ENCODE results near the gene HECTD1.
"Not testable (repeated sequence)": the region's sequence is repeated elsewhere in the genome, so short reads cannot be mapped to it uniquely, and the experiment has no call there.

HECTD1 gene

DNA sequence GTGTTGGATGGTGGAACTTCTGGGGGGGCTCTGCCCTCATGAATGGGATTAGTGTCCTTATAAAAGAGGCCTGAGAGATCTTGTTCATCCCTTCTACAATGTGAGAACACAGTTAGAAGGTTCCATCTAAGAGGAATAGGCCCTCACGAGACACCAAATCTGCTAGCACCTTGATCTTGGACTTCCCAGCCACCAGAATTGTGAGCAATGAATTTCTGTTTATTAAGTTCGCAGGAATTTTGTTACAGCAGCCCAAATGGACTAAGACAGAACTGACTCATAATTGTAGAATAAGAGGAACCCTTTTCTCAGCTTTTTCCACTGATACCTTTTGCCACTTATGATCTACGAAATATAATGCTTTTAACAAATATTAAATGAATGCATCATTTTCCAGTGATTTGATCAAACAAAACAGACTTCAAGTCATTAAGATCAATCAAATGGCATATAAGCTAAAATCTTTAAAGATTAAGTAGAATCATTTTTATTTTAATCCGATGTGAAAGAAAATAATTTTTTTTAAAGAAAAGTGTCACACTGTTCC is 68.2 kb downstream of the HECTD1 start:
- DNase-seq: no peak

DNA sequence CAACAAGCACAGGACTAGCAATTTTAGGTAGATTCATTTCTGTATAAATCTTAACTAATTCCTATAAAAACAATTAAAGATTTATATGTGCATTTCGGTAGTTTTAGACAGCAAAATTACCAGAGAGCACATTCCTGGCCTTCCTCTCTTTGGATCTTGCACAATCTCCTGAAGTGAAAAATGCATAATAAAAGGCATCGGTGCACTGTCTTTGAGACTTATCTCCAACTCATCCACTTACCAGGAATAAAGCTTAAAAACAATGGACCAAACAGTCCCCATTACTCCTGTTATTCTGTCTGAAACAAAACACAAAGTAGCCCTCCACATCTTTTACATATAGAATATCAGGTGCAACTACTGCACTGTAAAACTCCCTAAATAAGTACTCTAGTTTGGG is 69.3 kb downstream of the HECTD1 start:
- no peak for DNase-seq

DNA sequence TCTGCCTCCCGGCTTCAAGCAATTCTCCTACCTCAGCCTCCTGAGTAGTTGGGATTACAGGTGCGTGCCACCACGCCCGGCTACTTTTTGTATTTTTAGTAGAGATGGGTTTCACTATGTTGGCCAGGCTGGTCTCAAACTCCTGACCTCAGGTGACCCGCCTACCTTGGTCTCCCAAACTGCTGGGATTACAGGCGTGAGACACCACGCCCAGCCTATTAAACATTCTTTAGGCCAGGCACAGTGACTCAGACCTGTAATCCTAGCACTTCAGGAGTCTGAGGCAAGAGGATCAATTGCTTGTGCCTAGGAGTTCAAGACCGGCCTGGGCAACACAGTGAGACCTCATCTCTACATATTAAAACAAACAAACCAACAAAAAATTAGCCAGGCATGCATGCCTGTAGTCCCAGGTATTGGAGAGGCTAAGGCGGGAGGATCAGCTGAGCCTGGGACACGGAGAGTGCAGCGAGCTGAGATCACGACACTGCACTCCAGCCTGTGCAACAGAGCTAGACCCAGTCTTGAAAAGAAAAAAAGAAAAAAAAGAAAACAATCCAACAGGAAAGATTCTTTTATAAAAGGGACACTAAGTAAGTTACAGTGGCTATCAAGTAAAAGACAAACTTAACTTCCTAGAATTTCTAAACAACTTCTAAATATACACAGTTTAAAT is 70.2 kb downstream of the HECTD1 start:
- no peak for DNase-seq

DNA sequence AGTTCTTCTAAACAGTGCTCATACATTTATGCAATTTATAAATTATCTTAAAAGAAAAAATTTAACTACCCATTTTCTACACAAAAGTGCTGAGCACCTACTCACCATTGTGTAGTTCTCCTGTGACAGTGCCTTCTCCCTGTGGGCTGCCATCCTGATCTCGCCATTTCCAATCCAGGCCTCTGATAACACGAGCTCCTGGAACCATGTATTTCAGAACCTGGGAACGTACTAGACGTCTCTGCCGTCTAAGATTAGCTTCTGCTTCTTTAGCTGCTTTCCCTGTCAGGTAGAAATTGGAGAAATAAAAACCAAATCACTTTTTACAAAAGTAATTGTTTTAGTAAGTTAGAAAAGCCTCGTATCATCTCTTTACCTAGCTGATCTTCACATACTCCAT is 74.5 kb downstream of the HECTD1 start:
- DNase-seq: no peak

DNA sequence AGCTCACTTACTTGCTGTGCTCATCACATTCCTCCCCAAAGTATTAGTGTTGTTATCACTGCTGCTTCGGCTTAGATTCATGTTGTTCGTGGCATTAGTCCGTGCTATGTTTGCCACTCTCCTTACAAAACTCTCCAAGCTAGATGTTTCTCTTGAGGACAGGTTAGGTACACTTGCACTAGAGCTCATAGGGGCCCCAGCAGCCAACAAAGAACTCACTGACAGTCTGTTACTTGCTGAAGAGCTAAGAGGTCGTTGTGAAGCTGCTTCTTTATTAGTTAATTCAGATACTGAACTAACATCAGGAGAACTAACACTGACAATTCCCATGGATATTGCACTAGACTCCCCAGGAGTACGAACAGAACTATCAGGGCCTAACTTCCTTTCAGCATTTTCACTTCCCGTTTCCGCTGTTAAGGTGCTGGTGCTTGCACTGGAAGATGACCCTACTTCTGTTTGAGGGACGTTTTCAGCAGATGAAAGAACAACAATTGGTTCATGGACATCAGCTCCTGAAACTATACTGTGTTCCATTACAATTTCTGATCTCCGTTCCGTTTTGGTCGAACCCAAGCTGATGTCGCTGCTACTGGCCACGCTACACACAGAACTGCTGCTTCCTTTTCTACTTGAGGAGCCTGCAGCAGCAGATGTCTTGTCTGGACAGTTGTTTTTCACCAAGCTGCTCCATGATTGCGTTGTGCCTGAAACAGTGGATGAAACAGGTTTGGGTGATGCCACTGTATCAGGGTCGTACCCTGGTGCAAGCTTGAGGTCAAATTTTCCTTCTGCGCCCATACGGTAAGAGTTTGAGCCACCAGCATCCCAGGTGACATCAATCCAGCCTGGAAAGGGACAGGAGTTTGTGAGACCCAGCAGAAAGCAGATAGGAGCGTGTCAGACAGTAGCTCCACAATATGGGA is 78.7 kb downstream of the HECTD1 start:
- DNase-seq: no peak

DNA sequence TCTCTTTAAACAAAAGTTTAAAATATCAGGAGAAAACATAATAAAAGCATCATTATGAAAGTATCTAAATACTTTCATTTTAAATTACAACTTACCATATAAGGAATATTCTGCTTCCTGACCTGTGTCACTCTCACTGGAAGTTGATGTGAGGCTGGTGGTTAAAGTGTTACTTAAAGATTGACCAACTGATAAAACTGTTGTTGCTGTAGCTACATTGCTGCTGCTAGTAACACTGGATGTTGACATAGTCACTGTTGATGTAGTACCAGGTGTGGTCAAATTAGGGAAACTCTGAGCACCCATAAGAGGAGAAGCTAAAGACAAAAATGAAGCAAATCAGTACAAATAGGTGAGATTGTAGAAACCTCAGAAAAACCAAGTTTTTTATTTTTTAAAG is 79.9 kb downstream of the HECTD1 start:
- DNase-seq: no peak

DNA sequence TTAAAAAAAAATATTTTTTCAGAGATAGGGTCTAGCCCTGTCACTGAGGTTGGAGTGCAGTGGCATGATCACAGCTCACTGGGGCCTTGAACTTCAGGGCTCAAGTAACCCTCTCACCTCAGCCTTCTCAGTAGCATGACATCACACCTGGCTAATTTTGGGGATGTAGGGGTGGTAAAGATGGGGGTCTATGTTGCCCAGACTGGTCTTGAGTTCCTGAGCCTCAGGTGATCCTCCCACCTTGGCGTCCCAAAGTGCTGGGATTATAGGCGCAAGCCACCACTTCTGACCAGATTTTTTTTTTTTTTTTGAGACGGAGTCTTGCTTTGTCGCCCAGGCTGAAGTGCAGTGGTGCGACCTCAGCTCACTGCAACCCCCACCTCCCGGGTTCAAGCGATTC is 80.9 kb downstream of the HECTD1 start:
- no peak for DNase-seq

DNA sequence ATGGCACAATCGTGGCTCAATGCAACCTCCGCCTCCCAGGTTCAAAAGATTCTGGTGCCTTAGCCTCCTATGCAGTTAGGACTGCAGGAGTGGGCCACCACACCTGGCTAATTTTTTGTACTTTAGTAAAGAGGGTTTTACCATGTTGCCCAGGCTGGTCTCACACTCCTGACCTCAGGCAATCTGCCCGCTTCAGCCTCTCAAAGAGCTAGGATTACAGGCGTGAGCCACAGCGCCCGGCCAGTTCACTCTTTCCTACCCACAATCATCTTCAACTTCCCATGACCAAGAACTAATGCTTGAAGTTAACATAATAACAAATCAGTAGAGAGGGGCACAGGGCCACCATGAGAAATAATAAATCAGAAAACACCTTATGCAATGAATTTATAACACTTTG is 82.4 kb downstream of the HECTD1 start:
- DNase-seq: no peak

DNA sequence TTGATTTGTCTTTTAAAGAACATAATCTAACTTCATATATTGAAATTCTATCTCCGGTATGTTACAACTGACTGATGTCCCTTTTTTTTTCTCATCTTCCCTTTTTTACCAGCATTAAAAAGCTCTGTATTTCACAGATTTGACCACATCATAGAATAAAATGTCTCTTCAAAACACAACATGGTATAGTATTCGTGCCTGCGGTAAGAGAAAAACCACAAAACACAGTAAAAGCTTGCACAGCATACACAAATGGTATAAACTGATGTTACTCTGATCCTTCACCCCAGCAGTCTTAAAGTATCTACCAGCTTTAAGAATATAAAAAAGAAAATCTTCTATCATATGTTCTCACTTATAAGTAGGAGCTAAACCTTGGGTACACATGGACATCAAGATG is 83.4 kb downstream of the HECTD1 start:
- DNase-seq: no peak

DNA sequence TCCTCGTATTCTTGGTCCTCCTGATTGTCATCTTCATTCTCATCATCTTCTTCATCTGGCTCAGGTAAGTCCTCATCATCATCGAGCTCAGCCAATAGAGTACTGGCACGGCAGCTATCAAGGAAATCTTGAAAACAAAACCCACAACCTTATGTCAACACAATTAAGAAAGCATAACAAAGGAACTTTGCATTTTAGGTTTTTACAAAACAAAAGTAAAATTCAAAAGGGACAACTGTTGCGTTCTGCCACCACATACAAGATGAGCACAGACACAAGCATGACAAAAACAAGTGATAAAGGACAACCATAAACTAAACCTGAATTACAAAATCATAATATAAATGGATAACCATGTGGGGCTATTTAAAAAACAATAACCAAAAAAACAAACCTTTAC is 84.7 kb downstream of the HECTD1 start:
- no peak for DNase-seq

DNA sequence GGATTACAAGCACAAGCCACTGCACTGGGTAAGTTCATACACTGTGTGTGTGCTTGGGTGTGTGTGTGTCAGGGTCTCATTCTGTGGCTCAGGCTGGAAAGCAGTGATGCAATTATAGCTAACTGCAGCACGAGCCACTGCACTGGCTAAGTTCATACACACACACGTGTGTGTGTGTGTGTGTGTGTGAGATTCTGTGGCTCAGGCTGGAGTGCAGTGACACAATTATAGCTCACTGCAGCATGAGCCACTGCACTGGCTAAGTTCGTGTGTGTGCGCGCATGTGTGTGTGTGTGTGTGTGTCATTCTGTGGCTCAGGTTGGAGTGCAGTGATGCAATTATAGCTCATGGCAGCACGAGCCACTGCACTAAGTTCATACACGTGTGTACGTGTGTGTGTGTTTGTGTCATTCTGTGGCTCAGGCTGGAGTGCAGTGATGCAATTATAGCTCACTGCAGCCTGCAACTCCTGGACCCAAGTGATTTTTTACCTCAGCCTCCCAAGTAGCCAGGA is 85.4 kb downstream of the HECTD1 start:
- no peak for DNase-seq

DNA sequence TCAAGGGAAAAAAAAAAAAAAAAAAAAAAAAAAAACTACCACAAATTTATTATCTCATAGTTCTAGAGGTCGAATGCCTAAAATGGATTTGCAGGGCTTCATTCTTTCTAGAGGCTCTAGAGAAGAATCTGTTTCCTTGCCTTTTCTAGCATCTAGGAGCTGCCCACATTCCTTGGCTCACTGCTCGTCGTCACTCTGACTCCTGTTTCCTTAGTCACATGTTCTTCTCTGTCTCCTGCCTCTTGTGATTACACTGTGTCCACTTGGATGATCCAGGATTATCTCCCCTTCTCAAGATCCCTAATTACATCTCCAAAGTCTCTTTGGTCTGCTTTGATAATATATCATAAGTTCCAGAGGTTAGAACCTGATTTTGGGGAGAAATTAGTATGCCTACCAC is 88.7 kb downstream of the HECTD1 start:
- DNase-seq: no peak

DNA sequence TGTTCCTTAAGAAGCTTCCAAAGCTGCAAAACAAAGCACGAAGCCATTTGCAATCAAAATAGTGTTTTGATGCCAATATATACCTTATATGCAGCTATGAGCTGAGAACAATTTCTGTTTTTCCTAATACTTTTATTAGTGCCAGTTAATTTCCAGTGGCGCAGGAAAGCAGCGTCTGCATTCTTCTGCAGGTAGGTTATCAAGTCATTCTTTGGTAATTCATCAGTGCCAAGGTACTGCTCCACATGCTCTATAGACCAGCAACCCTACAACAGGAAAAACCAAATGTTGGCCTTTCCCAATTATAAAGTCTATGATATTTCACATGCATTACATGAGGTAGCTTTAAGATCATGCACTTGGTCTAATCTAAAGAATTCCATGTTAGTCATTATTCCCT is 93.8 kb downstream of the HECTD1 start:
- no peak for DNase-seq

DNA sequence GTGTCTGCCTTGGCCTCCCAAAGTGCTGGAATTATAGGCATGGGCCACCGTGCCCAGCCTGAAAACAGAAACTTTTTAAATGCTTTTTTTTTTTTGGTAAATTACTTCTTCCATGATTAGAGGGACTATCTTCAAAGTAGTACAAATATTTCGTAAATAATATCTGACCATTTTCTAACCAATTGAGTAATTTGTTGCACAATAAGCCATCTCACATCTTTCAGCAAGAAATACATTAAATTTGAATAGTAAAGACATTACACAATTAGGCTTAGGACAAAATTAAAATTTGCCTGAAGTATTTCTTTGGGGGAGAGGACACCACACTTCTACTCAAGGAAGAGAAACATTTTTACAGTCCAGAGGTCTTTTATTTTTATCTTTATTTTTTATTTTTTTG is 96.7 kb downstream of the HECTD1 start:
- DNase-seq: no peak

DNA sequence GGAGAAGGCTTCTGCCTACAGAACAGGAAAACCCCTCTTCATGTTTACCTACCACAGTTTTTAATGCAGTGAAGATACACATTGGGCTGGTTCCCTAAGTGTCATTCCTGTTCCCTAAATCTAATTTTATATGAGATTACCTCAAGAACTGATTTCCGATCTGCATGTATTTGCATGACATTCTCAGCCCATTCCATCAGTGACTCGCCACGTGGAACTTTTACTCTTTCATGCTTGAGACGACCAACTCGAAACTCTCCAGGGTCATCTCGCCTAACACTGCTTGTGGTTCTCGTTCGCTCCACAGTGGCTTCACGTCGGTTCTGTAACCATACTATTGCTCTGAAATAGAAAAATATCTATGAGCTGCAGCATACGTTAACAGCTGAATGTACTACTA is 98.3 kb downstream of the HECTD1 start:
- DNase-seq: no peak

DNA sequence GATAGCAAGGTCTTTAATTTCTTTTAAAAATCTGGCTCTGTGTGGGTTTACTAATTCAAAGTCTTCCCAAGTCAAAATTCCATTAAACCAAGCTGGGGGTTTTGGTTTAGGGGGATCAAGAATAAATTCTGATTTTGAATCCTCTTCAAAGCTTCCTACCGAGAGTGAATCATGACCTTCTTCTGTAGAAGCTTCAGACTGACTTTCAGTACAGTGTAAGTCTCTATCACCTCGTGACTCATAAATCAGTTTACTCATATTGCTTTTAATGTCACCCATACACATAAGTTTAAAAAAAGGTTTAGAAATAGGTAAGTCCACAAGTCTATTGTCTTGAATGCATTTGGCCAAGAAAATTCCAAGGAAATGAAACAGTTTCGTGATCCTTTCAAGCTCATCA is 100.8 kb downstream of the HECTD1 start:
- DNase-seq: no peak

DNA sequence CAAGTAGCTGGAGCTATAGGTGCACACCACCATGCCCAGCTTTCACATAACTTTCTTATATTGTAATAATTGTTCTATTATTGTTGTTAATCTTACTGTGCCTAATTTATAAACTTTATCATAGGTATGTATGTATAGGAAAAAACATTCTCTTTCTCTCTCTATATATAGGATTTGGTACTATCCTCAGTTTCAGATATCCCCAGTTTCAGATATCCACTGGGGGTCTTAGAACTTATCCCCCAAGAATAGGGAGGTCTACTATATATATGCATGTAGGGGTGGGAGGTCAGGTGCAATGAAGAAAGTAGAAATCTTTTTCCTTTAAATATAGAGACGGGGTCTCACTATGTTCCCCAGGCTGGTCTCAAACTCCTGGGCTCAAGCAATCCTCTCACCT is 110.5 kb downstream of the HECTD1 start:
- no peak for DNase-seq

DNA sequence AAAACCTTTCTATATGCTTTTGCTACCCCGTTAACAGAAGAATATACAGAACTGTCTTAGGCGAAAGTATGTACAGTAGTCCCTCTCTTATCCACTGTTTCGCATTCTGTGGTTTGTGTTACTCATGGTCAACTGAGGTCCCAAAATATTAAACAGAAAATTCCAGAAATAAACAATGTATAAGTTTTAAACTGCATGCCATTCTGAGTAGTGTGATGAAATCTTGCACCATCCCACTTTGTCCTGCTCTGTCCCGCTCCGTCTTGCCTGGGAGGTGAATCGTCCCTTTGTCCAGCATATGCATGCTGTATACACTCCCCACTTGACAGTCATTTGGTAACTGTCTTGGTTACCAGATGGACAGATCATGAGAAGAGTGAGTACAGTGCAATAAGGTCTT is 111.3 kb downstream of the HECTD1 start:
- DNase-seq: no peak

DNA sequence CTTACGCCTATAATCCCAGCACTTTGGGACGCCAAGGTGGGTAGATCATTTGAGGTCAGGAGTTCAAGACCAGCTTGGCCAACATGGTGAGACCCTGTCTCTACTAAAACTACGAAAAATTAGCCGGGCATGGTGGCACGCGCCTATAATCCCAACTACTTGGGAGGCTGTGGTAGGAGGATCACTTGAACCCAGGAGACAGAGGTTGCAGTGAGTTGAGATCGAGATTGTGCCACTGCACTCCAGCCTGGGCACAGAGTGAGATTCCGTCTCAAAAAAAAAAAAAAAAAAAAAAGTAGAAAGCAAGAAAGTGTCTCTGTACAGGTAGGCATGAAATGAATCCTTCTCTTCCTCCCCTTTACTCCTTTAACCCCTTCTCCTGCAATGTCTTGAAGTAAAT is 111.8 kb downstream of the HECTD1 start:
- DNase-seq: not testable (repeated sequence)

DNA sequence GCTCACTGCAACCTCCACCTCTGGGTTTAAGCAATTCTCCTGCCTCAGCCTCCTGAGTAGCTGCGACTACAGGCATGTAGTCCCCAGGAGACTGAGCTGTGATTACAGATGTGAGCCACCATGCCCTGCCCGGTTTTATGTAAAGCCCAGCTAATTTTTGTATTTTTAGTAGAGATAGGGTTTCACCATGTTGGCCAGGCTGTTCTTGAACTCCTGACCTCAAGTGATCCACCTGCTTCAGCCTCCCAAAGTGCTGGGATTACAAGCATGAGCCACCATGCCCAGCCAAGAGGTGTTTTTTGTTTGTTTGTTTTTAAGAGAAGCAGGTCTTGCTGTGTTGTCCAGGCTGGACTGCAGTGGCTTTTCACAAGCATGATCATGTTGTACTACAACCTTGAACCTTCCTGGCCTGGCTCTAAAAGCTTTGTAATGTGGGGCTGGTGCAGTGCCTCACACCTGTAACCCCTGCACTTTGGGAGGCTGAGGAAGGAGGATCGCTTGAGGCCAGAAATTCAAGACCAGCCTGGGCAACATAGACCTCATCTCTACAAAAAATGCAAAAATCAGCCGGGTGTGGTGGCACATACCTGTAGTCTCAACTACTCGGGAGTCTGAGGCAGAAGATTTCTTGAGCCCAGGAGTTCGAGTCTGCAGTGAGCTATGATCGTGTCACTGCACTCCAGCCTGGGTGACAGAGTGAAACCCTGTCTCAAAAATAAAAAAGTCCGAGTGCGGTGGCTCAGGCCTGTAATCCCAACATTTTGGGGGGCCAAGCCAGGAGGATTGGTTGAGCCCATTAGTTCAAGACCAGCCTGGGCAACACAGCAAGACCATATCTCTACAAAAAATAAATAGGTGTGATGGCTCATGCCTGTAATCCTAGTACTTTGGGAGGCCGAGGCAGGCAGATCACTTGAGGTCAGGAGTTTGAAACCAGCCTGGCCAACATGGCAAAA is 113.4 kb downstream of the HECTD1 start:
- DNase-seq: not testable (repeated sequence)

DNA sequence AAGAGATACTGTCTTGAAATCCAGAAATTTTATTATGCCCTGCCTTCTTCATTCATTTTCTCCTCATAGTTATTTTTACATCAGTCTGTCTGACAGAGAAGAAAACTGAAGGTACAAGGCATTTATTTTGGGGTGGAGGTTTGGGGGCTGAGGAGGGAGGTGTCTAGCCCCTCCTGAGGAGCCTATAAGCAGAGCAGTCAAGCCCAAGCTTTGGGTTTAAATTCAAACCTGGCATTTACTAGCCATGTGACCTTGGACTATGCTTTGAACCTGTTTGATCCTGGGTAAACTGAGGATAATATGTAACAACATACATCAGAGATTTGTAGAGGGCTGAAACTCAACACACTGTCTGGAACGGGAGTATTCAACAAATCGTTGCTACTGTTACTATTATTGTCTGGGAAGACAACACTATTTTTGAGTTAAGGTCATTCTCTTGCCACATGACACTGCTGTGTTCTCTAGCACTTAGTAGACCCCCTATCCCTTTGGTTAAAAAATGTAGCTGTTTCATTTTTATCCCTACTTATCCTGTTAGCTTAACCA is 115.4 kb downstream of the HECTD1 start:
- no peak for DNase-seq
